ENCODE measurements around the gene SART1.

DNA sequence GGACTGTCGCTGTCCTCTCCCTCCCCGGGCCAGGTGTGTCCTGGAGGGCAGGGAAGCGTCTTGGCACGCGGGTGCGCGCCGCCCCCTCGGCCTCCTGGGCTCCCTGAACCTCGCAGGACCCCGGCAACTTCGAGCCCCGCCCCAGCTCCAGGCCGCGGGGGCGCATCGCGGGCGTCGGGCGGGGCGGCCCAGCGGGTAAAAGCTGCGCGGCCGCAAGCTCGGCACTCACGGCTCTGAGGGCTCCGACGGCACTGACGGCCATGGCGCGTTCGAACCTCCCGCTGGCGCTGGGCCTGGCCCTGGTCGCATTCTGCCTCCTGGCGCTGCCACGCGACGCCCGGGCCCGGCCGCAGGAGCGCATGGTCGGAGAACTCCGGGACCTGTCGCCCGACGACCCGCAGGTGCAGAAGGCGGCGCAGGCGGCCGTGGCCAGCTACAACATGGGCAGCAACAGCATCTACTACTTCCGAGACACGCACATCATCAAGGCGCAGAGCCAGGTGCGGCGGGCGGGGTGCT, 50.3 kb downstream of the SART1 start, which contains the start of gene CST6:
- TF ChIP-seq, protein P1, sequence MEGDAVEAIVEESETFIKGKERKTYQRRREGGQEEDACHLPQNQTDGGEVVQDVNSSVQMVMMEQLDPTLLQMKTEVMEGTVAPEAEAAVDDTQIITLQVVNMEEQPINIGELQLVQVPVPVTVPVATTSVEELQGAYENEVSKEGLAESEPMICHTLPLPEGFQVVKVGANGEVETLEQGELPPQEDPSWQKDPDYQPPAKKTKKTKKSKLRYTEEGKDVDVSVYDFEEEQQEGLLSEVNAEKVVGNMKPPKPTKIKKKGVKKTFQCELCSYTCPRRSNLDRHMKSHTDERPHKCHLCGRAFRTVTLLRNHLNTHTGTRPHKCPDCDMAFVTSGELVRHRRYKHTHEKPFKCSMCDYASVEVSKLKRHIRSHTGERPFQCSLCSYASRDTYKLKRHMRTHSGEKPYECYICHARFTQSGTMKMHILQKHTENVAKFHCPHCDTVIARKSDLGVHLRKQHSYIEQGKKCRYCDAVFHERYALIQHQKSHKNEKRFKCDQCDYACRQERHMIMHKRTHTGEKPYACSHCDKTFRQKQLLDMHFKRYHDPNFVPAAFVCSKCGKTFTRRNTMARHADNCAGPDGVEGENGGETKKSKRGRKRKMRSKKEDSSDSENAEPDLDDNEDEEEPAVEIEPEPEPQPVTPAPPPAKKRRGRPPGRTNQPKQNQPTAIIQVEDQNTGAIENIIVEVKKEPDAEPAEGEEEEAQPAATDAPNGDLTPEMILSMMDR (IDR thresholded peaks at IDR 0.05): no peak
- TF ChIP-seq POLR2AphosphoS5 (IDR thresholded peaks at IDR 0.05): no peak
- no peak for TF ChIP-seq POLR2A (IDR thresholded peaks at IDR 0.05)

Data from breast epithelium (tissue), 3 donors.